Thyroid gland (tissue), 4 donors: ENCODE results near the gene WFDC1. TPM values are rescaled to one million over a fixed set of nuclear protein-coding genes. Genes with fewer than 3 reads are reported as not detected.

Experiments
- DNase-seq, 2 donors: peaks; one replicate each; pipeline ENCODE4 v3.0.0-alpha.2; 2019
- H3K27ac ChIP-seq, 3 donors: fragments of 200-600 bp; sonication (generic); 1 replicate in 2 of 3; 2 replicates in 1 of 3; pipeline ENCODE4 v1.5.1; 2016 to 2019; ENCODE audit warnings: mild to moderate bottlenecking in 1 of 3, moderate library complexity in 1 of 3
- H3K27me3 ChIP-seq: fragments of 200-600 bp; sonication (generic); one replicate; pipeline ENCODE4 v1.5.1; 2019
- H3K36me3 ChIP-seq, 2 donors: fragments of 200-600 bp; sonication (generic); one replicate each; pipeline ENCODE4 v1.5.1; 2016 to 2019
- H3K4me1 ChIP-seq, 2 donors: fragments of 200-600 bp; sonication (generic); one replicate each; pipeline ENCODE4 v1.5.1; 2017 to 2019
- H3K4me3 ChIP-seq, 3 donors: fragments of 200-600 bp; sonication (generic); replicated peaks in 1 of 3; 1 replicate in 2 of 3; 2 replicates in 1 of 3; pipeline ENCODE4 v1.5.1; 2016; ENCODE audit warnings: mild to moderate bottlenecking in 1 of 3
- H3K9me3 ChIP-seq: fragments of 200-600 bp; sonication (generic); one replicate; pipeline ENCODE4 v1.5.1; 2017
- CTCF ChIP-seq, 6 experiments: fragments of 200-600 bp in 3 of 6; fragments of 450-650 bp in 3 of 6; sonication (generic) in 3 of 6; IDR thresholded peaks; one replicate each; pipeline ENCODE4 v1.5.1; 2016 to 2019; ENCODE audit warnings: antibody characterized with exemption in 6 of 6, mild to moderate bottlenecking in 2 of 6, inconsistent platforms in 1 of 6, moderate library complexity in 1 of 6
- POLR2A ChIP-seq, 2 donors: fragments of 450-650 bp; IDR thresholded peaks; one replicate each; pipeline ENCODE4 v1.6.1; 2017; ENCODE audit warnings: antibody characterized with exemption in 2 of 2, mild to moderate bottlenecking in 2 of 2, moderate library complexity in 1 of 2
- WGBS, 2 donors: methylation state at CpG; one replicate each; pipeline ENCODE4 v1.1.5; 2017; 5-methylcytosine and 5-hydroxymethylcytosine counted together
- intact Hi-C: fragments of 100-400 bp; cut with DNase I; formaldehyde crosslinking; loops from one replicate; pipeline ENCODE4 v1.15.1; 2023
- total RNA-seq, 4 donors: library from RNA; depleted of rRNA; stranded (reverse); fragments of >200 nt; gene quantifications; one replicate each; pipeline ENCODE4 v1.2.3, GENCODE V29; 2016

The WFDC1 gene
- total RNA-seq, 4 donors from 2014 or later = 1.3 to 2.1 (median 1.6) TPM; not detected in 1

- intact Hi-C loops = no loop called here
- no peak overlapping the region for H3K4me3 ChIP-seq
- TF ChIP-seq CTCF (IDR thresholded peaks at IDR 0.05) (no peak), POLR2A (IDR thresholded peaks at IDR 0.05) (no peak)
- H3K4me1 ChIP-seq = no peaks in the 10 kb centered on the region
- 65 to 67% methylated on average over 7 of the region's 7 CpGs for WGBS, 2 donors
- DNase-seq = no peak
- no peaks in the 10 kb centered on the region for H3K36me3 ChIP-seq
- H3K9me3 ChIP-seq = no peaks in the 10 kb centered on the region
- H3K27me3 ChIP-seq = no peaks in the 10 kb centered on the region
- H3K27ac ChIP-seq = no peak overlapping the region
These were observed 42.5 kb upstream of the WFDC1 start for GRCh38 chr16:84252184-84252583.

GRCh38 chr16:84253173-84253572 is 41.5 kb upstream of the WFDC1 start:
- Histone ChIP-seq H3K9me3 (no peaks in the 10 kb centered on the region), H3K4me1 (no peaks in the 10 kb centered on the region), H3K4me3 (no peak overlapping the region), H3K27me3 (no peaks in the 10 kb centered on the region), H3K36me3 (no peaks in the 10 kb centered on the region), H3K27ac (no peak overlapping the region)
- 75% methylated on average over 4 of the region's 4 CpGs for WGBS, 2 donors
- TF ChIP-seq POLR2A (IDR thresholded peaks at IDR 0.05) = no peak
- no peak for TF ChIP-seq CTCF (IDR thresholded peaks at IDR 0.05)
- intact Hi-C loops = no loop called here
- no peak for DNase-seq

- no peak overlapping the region for H3K27ac ChIP-seq
- no peaks in the 10 kb centered on the region for H3K4me1 ChIP-seq
- no peaks in the 10 kb centered on the region for H3K9me3 ChIP-seq
- WGBS, 2 donors = 73 to 75% methylated on average over 4 of the region's 4 CpGs
- TF ChIP-seq POLR2A (IDR thresholded peaks at IDR 0.05) (no peak), CTCF (IDR thresholded peaks at IDR 0.05) (no peak)
- no peaks in the 10 kb centered on the region for H3K36me3 ChIP-seq
- DNase-seq = no peak
- H3K4me3 ChIP-seq = no peak overlapping the region
- no peaks in the 10 kb centered on the region for H3K27me3 ChIP-seq
- intact Hi-C loops = no loop called here
These were observed 40.6 kb upstream of the WFDC1 start for GRCh38 chr16:84254062-84254461.

GRCh38 chr16:84255050-84255810 is 39.4 kb upstream of the WFDC1 start:
- no peaks in the 10 kb centered on the region for H3K9me3 ChIP-seq
- no peaks in the 10 kb centered on the region for H3K4me1 ChIP-seq
- 92 to 93% methylated on average over 4 of the region's 4 CpGs for WGBS, 2 donors
- TF ChIP-seq POLR2A (IDR thresholded peaks at IDR 0.05) (no peak), CTCF (IDR thresholded peaks at IDR 0.05) (no peak)
- no peak overlapping the region for H3K27ac ChIP-seq
- DNase-seq = no peak
- intact Hi-C loops = no loop called here
- no peak overlapping the region for H3K4me3 ChIP-seq
- no peaks in the 10 kb centered on the region for H3K36me3 ChIP-seq
- H3K27me3 ChIP-seq = no peaks in the 10 kb centered on the region

GRCh38 chr16:84258266-84258665 is 36.4 kb upstream of the WFDC1 start:
- TF ChIP-seq CTCF (IDR thresholded peaks at IDR 0.05) (no peak), POLR2A (IDR thresholded peaks at IDR 0.05) (no peak)
- Histone ChIP-seq H3K4me1 (no peaks in the 10 kb centered on the region), H3K36me3 (no peaks in the 10 kb centered on the region), H3K27ac (no peak overlapping the region), H3K4me3 (no peak overlapping the region), H3K9me3 (no peaks in the 10 kb centered on the region), H3K27me3 (no peaks in the 10 kb centered on the region)
- WGBS, 2 donors = 86 to 87% methylated on average over 11 of the region's 11 CpGs
- DNase-seq = no peak
- intact Hi-C loops = no loop called here
